Mesothelial cell of epicardium (in vitro differentiated cells): Measurements from ENCODE around the gene SMPD3. TPM values are rescaled to one million over a fixed set of nuclear protein-coding genes. Genes with fewer than 3 reads are reported as not detected.

Experiments
- DNase-seq, 2 experiments: peaks; one replicate each; pipeline ENCODE4 v3.0.0; 2021; ENCODE audit warnings: low spot score in 2 of 2; ENCODE audit not compliant: unreplicated experiment in 2 of 2
- H3K27ac Mint-ChIP-seq: 2 replicates; pipeline ENCODE4 v1.8.0; 2021; ENCODE audit warnings: mixed read lengths
- H3K27me3 Mint-ChIP-seq: 2 replicates; pipeline ENCODE4 v1.8.0; 2021; ENCODE audit warnings: low read depth, mixed read lengths
- H3K36me3 Mint-ChIP-seq: 2 replicates; pipeline ENCODE4 v1.8.0; 2021; ENCODE audit warnings: mixed read lengths
- H3K4me1 Mint-ChIP-seq: 2 replicates; pipeline ENCODE4 v1.8.0; 2021; ENCODE audit warnings: mixed read lengths
- H3K4me3 Mint-ChIP-seq: 2 replicates; pipeline ENCODE4 v1.8.0; 2021; ENCODE audit warnings: mild to moderate bottlenecking, moderate library complexity, mixed read lengths
- H3K9me3 Mint-ChIP-seq: 2 replicates; pipeline ENCODE4 v1.8.0; 2021; ENCODE audit warnings: mixed read lengths
- CTCF ChIP-seq: fragments of 200-600 bp; sonication (generic); IDR thresholded peaks from one replicate; pipeline ENCODE4 v1.5.0; 2021; ENCODE audit warnings: antibody characterized with exemption; ENCODE audit not compliant: unreplicated experiment
- total RNA-seq: library from RNA; stranded (reverse); gene quantifications from 3 replicates; pipeline ENCODE4 v1.2.1, GENCODE V29; 2021

Gene SMPD3
- total RNA-seq, 1 donor from 2014 or later: 0.20 TPM

GRCh38 chr16:68372806-68373205 lies 75.5 kb downstream of the SMPD3 start:
- Mint-ChIP-seq H3K27me3 (peaks cover 2% of the 10 kb centered on the region), H3K9me3 (no peaks in the 10 kb centered on the region), H3K27ac (no peak overlapping the region), H3K36me3 (no peaks in the 10 kb centered on the region), H3K4me1 (peaks cover 19% of the 10 kb centered on the region), H3K4me3 (no peak overlapping the region)
- no peak for TF ChIP-seq CTCF
- DNase-seq: no peak

DNA sequence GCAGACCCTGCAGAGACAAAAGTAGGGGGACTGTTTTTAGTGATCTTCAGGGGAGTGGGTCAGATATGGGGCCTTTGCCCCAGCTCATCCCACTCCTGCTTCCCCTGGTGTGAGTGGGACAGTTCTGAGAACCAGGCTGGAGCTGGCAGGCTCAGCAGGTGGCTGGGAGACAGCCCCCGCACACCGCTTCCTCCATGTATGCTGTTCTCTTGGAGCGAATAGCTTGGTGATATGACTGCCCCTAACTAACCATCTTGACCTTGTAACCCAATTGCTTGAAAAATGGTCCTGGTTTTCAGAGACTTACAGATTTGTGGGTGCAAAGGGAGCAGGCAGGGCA lies 76.0 kb downstream of the SMPD3 start:
- H3K36me3 Mint-ChIP-seq: no peaks in the 10 kb centered on the region
- peaks cover 2% of the 10 kb centered on the region for H3K27me3 Mint-ChIP-seq
- TF ChIP-seq CTCF: no peak
- peaks cover 17% of the 10 kb centered on the region for H3K4me1 Mint-ChIP-seq
- H3K9me3 Mint-ChIP-seq: no peaks in the 10 kb centered on the region
- no peak for DNase-seq
- H3K27ac Mint-ChIP-seq: no peak overlapping the region
- H3K4me3 Mint-ChIP-seq: no peak overlapping the region

- no peak for TF ChIP-seq CTCF
- Mint-ChIP-seq H3K36me3 (no peaks in the 10 kb centered on the region), H3K9me3 (no peaks in the 10 kb centered on the region), H3K27ac (no peak overlapping the region), H3K4me1 (peaks cover 17% of the 10 kb centered on the region), H3K4me3 (no peak overlapping the region), H3K27me3 (peaks cover 2% of the 10 kb centered on the region)
- no peak for DNase-seq
These were observed 76.5 kb downstream of the SMPD3 start for GRCh38 chr16:68371706-68372380.

DNA sequence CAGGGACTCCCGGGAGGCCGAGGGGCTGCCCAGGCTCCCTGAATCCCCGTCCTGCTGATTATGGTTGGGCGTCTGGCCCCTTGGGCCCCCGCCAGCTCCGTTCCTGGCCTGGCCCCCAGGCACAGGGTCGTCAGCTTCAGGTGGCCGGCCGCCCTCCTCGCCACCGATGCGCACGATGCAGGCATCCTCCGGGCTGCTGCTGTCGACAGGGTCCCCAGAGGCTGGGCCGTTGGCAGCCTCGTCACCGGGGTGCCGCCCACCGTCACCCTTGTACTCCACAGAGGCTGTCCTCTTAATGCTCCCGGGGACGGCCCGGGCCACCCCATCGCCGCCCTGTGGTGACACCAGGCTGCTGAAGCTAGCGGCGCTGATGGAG lies 77.0 kb downstream of the SMPD3 start:
- H3K4me1 Mint-ChIP-seq: peaks cover 17% of the 10 kb centered on the region
- H3K36me3 Mint-ChIP-seq: no peaks in the 10 kb centered on the region
- H3K4me3 Mint-ChIP-seq: no peak overlapping the region
- H3K9me3 Mint-ChIP-seq: no peaks in the 10 kb centered on the region
- DNase-seq: no peak
- no peak overlapping the region for H3K27ac Mint-ChIP-seq
- no peak for TF ChIP-seq CTCF
- H3K27me3 Mint-ChIP-seq: peaks cover 2% of the 10 kb centered on the region

GRCh38 chr16:68370581-68371275 lies 77.6 kb downstream of the SMPD3 start:
- DNase-seq: no peak
- H3K4me3 Mint-ChIP-seq: no peak overlapping the region
- no peak for TF ChIP-seq CTCF
- H3K27me3 Mint-ChIP-seq: peaks cover 2% of the 10 kb centered on the region
- no peaks in the 10 kb centered on the region for H3K36me3 Mint-ChIP-seq
- H3K4me1 Mint-ChIP-seq: peaks cover 17% of the 10 kb centered on the region
- no peaks in the 10 kb centered on the region for H3K9me3 Mint-ChIP-seq
- H3K27ac Mint-ChIP-seq: no peak overlapping the region
